AG04450 (cell line): ENCODE data around the gene OR1F1. TPM values are rescaled to one million over a fixed set of nuclear protein-coding genes. Genes with fewer than 3 reads are reported as not detected.

Source experiments
- CTCF ChIA-PET: fragments of 300-600, 350-600 bp; formaldehyde crosslinking; extraction: SDS; loops from one replicate; lab custom pipeline; 2022; ENCODE audit warnings: antibody characterized with exemption, inconsistent platforms; lab: Charles Lee
- POLR2A ChIA-PET: fragments of 350-600 bp; formaldehyde crosslinking; extraction: SDS; loops from one replicate; lab custom pipeline; 2021; ENCODE audit warnings: antibody characterized with exemption, inconsistent platforms; lab: Yijun Ruan, JAX
- DNase-seq: peaks from one replicate; pipeline ENCODE4 v3.0.0-alpha.2; 2011; ENCODE audit warnings: low read depth, low spot score
- H3K27ac ChIP-seq: one replicate; pipeline ENCODE4 v1.5.1; 2012; ENCODE audit warnings: low read depth, low read length, control low read depth
- H3K27me3 ChIP-seq: one replicate; pipeline ENCODE4 v1.6.0; 2012; ENCODE audit warnings: low read length; ENCODE audit not compliant: control insufficient read depth, insufficient read depth
- H3K4me3 ChIP-seq: 2 replicates; pipeline ENCODE4 v1.5.1; 2011; ENCODE audit warnings: mild to moderate bottlenecking, low read depth, low read length, control low read depth
- H3K9me3 ChIP-seq: 2 replicates; pipeline ENCODE4 v1.5.1; 2012; ENCODE audit warnings: low read length; ENCODE audit not compliant: control insufficient read depth, insufficient read depth
- CTCF ChIP-seq: IDR thresholded peaks from 2 replicates; pipeline ENCODE4 v1.5.1; 2011; ENCODE audit warnings: low read depth, low read length, control low read depth, inconsistent platforms
- polyA plus RNA-seq: library from polyadenylated mRNA; depleted of rRNA; stranded (reverse); fragments of >200 nt; gene quantifications from 2 replicates; pipeline ENCODE4 v1.2.3, GENCODE V29; 2011

The OR1F1 gene
- polyA plus RNA-seq, 1 experiment: 0.29 TPM

GRCh38 chr16:3152991-3153368, 35.0 kb upstream of the OR1F1 start:
- DNase-seq: no peak
- CTCF ChIA-PET: interaction anchor here (0.6 to 1.0 kb wide), 3 partner anchors 18 to 46 kb away, joined by 3 read pairs; no protein-coding TSS in a partner anchor
- POLR2A ChIA-PET: no interaction called here
- no peak overlapping the region for H3K4me3 ChIP-seq
- H3K27ac ChIP-seq: no peak overlapping the region
- H3K9me3 ChIP-seq: no peaks in the 10 kb centered on the region; the same call in 1 of the 2 replicates
- no peak for TF ChIP-seq CTCF
- no peaks in the 10 kb centered on the region for H3K27me3 ChIP-seq

- H3K4me3 ChIP-seq: no peak overlapping the region
- H3K27ac ChIP-seq: no peak overlapping the region
- no peak for TF ChIP-seq CTCF
- H3K27me3 ChIP-seq: no peaks in the 10 kb centered on the region
- CTCF ChIA-PET: no interaction called here
- H3K9me3 ChIP-seq: no peaks in the 10 kb centered on the region; the same call in 1 of the 2 replicates
- no peak for DNase-seq
- POLR2A ChIA-PET: no interaction called here
These were observed 32.8 kb upstream of the OR1F1 start for GRCh38 chr16:3155181-3155580.

DNA sequence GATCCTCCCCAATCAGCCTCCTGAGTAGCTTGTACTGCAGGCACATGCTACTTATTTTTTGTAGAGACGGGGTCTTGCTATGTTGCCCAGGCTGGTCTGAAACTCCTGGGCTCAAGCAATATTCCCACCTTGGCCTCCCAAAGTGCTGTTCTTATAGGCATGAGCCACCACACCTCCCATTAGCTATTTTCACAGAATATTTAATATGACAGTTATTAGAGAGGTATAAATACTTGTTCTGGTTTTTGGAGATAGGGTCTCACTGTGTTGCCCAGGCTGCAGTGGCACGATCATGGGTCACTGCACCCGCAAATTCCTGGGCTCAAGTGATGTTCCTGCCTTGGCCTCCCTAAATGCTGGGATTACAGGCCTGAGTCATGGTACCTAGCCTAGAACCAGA, 32.0 kb upstream of the OR1F1 start:
- Histone ChIP-seq H3K9me3 (no peaks in the 10 kb centered on the region; the same call in 1 of the 2 replicates), H3K27me3 (no peaks in the 10 kb centered on the region), H3K4me3 (no peak overlapping the region), H3K27ac (no peak overlapping the region)
- ChIA-PET CTCF (no interaction called here), POLR2A (no interaction called here)
- DNase-seq: no peak
- no peak for TF ChIP-seq CTCF

DNA sequence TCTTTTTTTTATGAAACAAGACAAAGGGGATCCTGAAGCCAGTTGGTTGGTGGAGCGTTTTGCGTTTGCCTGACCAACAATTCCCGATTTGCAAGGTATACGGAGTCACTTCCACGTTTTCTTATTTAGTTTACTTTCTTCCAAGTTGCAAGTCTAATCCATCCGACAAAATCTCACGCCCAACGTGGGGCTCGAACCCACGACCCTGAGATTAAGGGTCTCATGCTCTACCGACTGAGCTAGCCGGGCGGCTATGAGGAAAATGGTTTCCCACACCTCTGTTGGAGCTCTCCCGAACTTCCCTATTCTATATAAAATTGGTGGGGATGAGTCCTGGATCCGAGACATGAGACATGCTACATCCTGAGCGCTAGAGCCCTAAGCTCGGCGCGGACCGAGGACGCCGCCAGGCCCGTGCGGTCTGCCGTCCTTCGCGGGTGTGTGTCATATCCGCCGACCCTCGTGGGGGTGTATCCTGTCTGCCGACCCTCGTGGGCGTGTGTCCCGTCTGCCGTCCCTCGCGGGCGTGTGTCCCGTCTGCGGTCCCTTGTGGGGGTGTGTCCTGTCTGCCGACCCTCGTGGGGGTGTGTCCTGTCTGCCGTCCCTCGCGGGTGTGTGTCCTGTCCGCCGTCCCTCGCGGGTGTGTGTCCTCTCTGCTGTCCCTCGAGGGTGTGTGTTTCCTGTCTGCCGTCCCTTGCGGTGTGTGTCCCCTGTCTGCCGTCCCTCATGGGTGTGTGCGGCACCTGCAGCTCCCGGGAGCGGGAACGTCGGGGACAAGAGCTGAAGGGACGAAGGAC, 30.6 kb upstream of the OR1F1 start:
- DNase-seq: peak; percentile 89
- ChIA-PET POLR2A (interaction anchor here (0.6 to 1.0 kb wide), 4 partner anchors 30 to 136 kb away, joined by 3 to 5 read pairs (median 4); no protein-coding TSS in a partner anchor), CTCF (interaction anchor here (0.5 to 1.1 kb wide), 2 partner anchors 22 to 26 kb away, joined by 4 to 5 read pairs; no protein-coding TSS in a partner anchor)
- Histone ChIP-seq H3K4me3 (peak overlapping the region; percentile 68), H3K27ac (peak overlapping the region; percentile 31), H3K9me3 (no peaks in the 10 kb centered on the region; the same call in 1 of the 2 replicates), H3K27me3 (no peaks in the 10 kb centered on the region)
- TF ChIP-seq CTCF: no peak

GRCh38 chr16:3158026-3158509, 29.9 kb upstream of the OR1F1 start:
- Histone ChIP-seq H3K4me3 (peak overlapping the region; percentile 68), H3K27ac (peak overlapping the region; percentile 31), H3K9me3 (no peaks in the 10 kb centered on the region; the same call in 1 of the 2 replicates), H3K27me3 (no peaks in the 10 kb centered on the region)
- CTCF ChIA-PET: interaction anchor here (1.1 kb wide), 1 partner anchor 27 kb away, joined by 5 read pairs; no protein-coding TSS in a partner anchor
- no peak for DNase-seq
- TF ChIP-seq CTCF: no peak
- POLR2A ChIA-PET: interaction anchor here (0.8 to 1.0 kb wide), 2 partner anchors 29 to 136 kb away, joined by 3 to 5 read pairs; no protein-coding TSS in a partner anchor
